Mammary epithelial cell (primary cell): ENCODE measurements around the gene GPR61.

Experiments
- EZH2 ChIP-seq: IDR thresholded peaks from 2 replicates; pipeline ENCODE4 v1.6.1; 2012; ENCODE audit warnings: low read length, inconsistent platforms, borderline replicate concordance
- TF ChIP-seq, protein P1 (sequence below), 2 donors: IDR thresholded peaks in 1 of 2; conservative IDR thresholded peaks in 1 of 2; 2 replicates each; pipeline ENCODE4 v1.5.1; 2011 to 2012; ENCODE audit warnings: inconsistent platforms in 2 of 2, low read length in 2 of 2, mild to moderate bottlenecking in 2 of 2, control low read depth in 1 of 2, low read depth in 1 of 2; ENCODE audit not compliant: insufficient read depth in 1 of 2; ENCODE audit errors: extremely low read depth in 1 of 2

DNA sequence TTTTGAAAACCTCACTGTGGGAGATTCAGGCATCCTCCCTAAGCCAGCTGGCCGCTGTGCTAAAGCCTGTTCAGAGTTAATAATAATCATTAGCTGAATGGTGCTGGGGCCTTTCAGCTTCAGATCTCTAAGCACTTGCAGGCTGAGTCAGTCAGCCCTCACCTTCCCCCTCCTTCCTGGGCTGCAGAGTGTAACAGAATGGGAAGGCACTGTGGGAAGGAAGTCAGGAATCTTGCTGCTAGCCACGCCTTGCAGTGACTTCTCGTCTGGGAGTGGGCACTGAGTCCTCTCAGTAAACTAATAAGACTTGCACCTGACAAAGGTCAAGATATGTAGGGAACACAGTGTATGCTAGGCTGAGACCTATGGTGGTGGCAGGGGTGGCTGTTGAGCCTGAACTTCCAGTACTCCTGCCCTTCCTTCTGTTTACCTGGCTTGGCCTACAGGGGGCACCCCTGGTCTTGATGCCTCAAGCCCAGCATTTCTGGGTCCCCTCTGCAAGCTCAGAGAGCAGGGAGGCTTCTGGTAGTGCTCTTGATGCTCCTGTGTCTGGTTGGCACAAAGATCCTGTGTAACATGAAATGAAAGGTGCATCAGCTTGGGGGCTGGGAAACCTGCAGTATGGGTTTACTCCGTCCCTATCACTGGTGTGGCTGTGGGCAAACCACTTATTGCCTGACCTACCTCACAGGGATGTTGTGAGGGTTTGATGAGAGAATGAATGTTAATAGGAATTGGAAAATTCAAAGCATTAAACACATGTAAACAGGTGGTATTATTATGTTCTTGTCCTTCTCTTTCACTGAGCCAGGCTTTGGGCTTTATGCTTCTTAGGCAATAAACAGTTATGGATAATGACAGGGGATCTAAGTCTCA lies 39.8 kb upstream of the GPR61 start:
- TF ChIP-seq, protein P1, sequence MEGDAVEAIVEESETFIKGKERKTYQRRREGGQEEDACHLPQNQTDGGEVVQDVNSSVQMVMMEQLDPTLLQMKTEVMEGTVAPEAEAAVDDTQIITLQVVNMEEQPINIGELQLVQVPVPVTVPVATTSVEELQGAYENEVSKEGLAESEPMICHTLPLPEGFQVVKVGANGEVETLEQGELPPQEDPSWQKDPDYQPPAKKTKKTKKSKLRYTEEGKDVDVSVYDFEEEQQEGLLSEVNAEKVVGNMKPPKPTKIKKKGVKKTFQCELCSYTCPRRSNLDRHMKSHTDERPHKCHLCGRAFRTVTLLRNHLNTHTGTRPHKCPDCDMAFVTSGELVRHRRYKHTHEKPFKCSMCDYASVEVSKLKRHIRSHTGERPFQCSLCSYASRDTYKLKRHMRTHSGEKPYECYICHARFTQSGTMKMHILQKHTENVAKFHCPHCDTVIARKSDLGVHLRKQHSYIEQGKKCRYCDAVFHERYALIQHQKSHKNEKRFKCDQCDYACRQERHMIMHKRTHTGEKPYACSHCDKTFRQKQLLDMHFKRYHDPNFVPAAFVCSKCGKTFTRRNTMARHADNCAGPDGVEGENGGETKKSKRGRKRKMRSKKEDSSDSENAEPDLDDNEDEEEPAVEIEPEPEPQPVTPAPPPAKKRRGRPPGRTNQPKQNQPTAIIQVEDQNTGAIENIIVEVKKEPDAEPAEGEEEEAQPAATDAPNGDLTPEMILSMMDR (conservative IDR thresholded peaks at IDR 0.05 in 1 of 2, IDR thresholded peaks at IDR 0.05 in 1 of 2; ENCODE audit: extremely low read depth in 1 of 2, insufficient read depth in 1 of 2, low read depth in 1 of 2, low read length in 2 of 2), result peak; percentile 50 to 55
- no peak for TF ChIP-seq EZH2
